Osteoblast (primary cell): ENCODE measurements around the gene TCEAL9. TPM values are rescaled to one million over a fixed set of nuclear protein-coding genes. Genes with fewer than 3 reads are reported as not detected.

Source experiments
- DNase-seq: peaks from one replicate; pipeline ENCODE4 v3.0.0; 2011; ENCODE audit warnings: low spot score, mixed read lengths; ENCODE audit not compliant: insufficient read length; ENCODE audit errors: missing footprints
- H2AFZ ChIP-seq: 2 replicates; pipeline ENCODE4 v1.6.0; 2011; ENCODE audit warnings: mild to moderate bottlenecking, low read length
- H3K27ac ChIP-seq: 2 replicates; pipeline ENCODE4 v1.5.1; 2011; ENCODE audit warnings: mild to moderate bottlenecking, low read depth, low read length, moderate library complexity
- H3K27me3 ChIP-seq: 2 replicates; pipeline ENCODE4 v1.6.0; 2012; ENCODE audit warnings: mild to moderate bottlenecking, control low read depth, inconsistent platforms, low read length, moderate library complexity; ENCODE audit not compliant: insufficient read depth
- H3K36me3 ChIP-seq: 2 replicates; pipeline ENCODE4 v1.5.1; 2011; ENCODE audit warnings: mild to moderate bottlenecking, low read length, control low read depth, moderate library complexity; ENCODE audit not compliant: insufficient read depth
- H3K4me1 ChIP-seq: 2 replicates; pipeline ENCODE4 v1.5.1; 2011; ENCODE audit warnings: mild to moderate bottlenecking, low read length, control low read depth, moderate library complexity; ENCODE audit not compliant: insufficient read depth
- H3K4me2 ChIP-seq: 2 replicates; pipeline ENCODE4 v1.6.0; 2011; ENCODE audit warnings: mild to moderate bottlenecking, low read length; ENCODE audit not compliant: insufficient read depth
- H3K4me3 ChIP-seq: fragments of 200-600 bp; sonication (generic); 3 replicates; pipeline ENCODE4 v1.5.1; 2012; ENCODE audit warnings: mild to moderate bottlenecking, low read length, inconsistent platforms; ENCODE audit not compliant: insufficient read depth
- H3K79me2 ChIP-seq: 2 replicates; pipeline ENCODE4 v1.6.0; 2012; ENCODE audit warnings: mild to moderate bottlenecking, low read length, control low read depth, inconsistent platforms; ENCODE audit not compliant: insufficient read depth
- H3K9me3 ChIP-seq: 2 replicates; pipeline ENCODE4 v1.5.1; 2011; ENCODE audit warnings: low read depth, low read length, control low read depth
- H4K20me1 ChIP-seq: 2 replicates; pipeline ENCODE4 v1.6.0; 2012; ENCODE audit warnings: mild to moderate bottlenecking, low read length, control low read depth; ENCODE audit not compliant: insufficient read depth
- total RNA-seq: library from RNA; depleted of rRNA; stranded (reverse); fragments of >200 nt; gene quantifications from 2 replicates; pipeline ENCODE4 v1.2.3, GENCODE V29; 2012
- TF ChIP-seq, protein P1 (sequence below): IDR thresholded peaks from 2 replicates; pipeline ENCODE4 v1.5.1; 2011; ENCODE audit warnings: mild to moderate bottlenecking, low read depth, low read length, moderate library complexity; ENCODE audit errors: extremely low read depth

The TCEAL9 gene
- total RNA-seq, 1 donor = 110 TPM

DNA sequence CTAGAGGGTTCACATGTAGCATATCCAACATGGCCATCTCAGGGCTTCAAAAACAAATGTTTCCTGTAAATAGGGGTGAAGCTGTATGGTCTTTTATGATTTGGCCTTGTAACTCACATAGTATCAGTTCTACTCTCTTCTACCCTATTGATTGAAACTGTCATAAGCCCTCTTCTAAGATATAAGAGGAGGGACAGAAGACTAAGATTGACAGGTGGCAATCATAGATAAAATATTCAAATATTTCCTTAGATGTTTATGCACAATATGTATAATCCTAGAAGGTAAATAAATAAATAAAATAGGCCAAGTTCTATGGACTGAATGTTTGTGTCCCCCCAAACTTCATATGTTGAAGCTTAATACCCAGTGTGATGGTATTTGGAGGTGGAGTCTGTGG lies 13.2 kb downstream of the TCEAL9 start:
- Histone ChIP-seq H3K27ac (no peak overlapping the region), H3K9me3 (no peaks in the 10 kb centered on the region), H2AFZ (no peak overlapping the region), H3K36me3 (no peaks in the 10 kb centered on the region), H3K79me2 (no peaks in the 10 kb centered on the region), H3K4me3 (no peak overlapping the region), H3K4me2 (no peak overlapping the region), H3K27me3 (no peaks in the 10 kb centered on the region), H4K20me1 (no peaks in the 10 kb centered on the region), H3K4me1 (peaks cover 4% of the 10 kb centered on the region)
- TF ChIP-seq, protein P1, sequence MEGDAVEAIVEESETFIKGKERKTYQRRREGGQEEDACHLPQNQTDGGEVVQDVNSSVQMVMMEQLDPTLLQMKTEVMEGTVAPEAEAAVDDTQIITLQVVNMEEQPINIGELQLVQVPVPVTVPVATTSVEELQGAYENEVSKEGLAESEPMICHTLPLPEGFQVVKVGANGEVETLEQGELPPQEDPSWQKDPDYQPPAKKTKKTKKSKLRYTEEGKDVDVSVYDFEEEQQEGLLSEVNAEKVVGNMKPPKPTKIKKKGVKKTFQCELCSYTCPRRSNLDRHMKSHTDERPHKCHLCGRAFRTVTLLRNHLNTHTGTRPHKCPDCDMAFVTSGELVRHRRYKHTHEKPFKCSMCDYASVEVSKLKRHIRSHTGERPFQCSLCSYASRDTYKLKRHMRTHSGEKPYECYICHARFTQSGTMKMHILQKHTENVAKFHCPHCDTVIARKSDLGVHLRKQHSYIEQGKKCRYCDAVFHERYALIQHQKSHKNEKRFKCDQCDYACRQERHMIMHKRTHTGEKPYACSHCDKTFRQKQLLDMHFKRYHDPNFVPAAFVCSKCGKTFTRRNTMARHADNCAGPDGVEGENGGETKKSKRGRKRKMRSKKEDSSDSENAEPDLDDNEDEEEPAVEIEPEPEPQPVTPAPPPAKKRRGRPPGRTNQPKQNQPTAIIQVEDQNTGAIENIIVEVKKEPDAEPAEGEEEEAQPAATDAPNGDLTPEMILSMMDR = no peak
- DNase-seq = no peak

DNA sequence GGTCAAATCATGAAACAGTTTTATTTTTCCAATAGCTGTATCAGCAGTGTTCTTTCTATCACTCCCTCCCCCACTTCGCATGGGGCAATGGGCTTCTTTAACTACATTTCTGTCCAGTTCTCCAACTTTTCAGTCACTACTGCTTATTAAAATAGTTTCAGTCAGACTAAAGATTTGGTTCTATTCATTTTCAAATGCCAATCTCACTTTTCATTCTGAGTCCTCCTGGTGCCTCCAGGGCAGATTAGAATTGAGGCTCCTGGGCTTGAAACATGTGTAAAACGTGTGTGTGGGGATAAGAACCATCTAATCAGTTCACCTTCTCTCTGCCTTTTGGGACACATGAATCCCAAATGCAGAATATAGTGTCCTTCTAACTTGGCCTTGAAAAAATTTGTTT lies 16.6 kb downstream of the TCEAL9 start:
- Histone ChIP-seq H4K20me1 (no peaks in the 10 kb centered on the region), H3K4me1 (no peaks in the 10 kb centered on the region), H3K27me3 (no peaks in the 10 kb centered on the region), H3K4me3 (no peak overlapping the region), H3K4me2 (no peak overlapping the region), H3K79me2 (peaks cover 16% of the 10 kb centered on the region), H2AFZ (no peak overlapping the region), H3K27ac (no peak overlapping the region), H3K9me3 (no peaks in the 10 kb centered on the region), H3K36me3 (peaks cover 5% of the 10 kb centered on the region)
- TF ChIP-seq, protein P1 = no peak
- DNase-seq = no peak

DNA sequence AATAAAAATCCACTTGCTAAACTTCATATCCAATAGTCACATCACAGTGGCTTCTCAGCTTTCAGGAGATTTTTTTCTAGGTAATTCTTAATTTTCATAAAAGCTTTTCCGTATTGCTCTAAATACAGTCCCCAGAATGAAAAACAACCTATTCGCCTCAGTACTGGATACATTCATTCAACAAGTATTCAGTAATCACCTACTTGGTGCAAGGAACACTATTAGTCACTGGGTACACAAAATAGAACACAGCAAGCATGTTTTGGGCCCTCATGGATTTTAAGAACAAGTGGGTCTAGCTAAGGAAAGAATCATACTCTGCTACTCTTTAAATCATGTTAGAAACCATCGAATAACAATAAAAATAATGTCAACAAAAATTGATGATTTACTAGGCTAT lies 17.3 kb downstream of the TCEAL9 start:
- H3K9me3 ChIP-seq = no peaks in the 10 kb centered on the region
- no peaks in the 10 kb centered on the region for H3K27me3 ChIP-seq
- H4K20me1 ChIP-seq = no peaks in the 10 kb centered on the region
- H3K79me2 ChIP-seq = peaks cover 16% of the 10 kb centered on the region
- peaks cover 8% of the 10 kb centered on the region for H3K36me3 ChIP-seq
- DNase-seq = no peak
- no peak overlapping the region for H3K27ac ChIP-seq
- no peak overlapping the region for H3K4me3 ChIP-seq
- no peaks in the 10 kb centered on the region for H3K4me1 ChIP-seq
- TF ChIP-seq, protein P1 = no peak
- H3K4me2 ChIP-seq = no peak overlapping the region
- no peak overlapping the region for H2AFZ ChIP-seq

DNA sequence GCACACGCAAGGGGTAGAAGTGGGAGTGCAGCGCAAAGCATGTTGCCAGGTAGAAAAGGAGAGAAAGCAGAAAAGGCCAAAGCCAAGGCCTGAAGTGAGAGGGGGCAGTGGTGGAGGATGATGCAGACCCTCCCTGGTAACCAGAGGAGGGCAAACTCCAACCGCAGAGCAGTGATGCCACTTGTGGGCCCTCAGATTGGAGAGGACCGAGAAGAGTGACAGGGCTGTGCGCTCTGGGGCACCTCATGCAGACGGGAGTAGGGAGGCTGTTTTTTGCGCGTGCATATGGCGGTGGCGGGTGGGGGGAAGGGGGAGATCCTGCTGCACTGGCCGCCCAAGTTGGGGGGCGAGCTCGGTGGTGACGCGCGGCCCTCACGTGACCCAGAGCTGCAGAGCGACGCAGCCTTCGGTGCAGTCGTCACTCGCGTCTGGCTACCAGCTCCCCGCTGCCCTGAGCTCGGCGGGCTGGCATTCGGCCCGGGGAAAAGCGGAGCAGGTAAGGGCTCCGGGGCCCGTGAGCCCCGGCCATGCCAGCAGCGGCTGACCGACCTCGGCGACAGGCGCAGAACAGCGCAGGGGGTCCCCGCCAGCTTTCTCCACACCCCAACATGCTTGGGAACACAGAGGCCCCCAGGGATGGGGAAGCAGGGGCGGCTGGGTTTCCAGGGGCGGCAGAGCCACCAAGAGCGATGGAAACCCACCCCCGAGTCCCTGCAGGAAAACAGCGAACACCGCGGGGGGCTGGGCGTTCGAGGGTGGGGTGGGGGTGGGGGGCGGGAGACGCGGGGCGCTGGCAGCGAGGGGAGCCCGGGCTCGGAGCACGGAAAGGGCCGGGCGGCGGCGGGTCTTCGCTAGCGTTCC lies 20.0 kb downstream of the TCEAL9 start, which contains the start of gene BEX3:
TSS of gene BEX3 (plus strand) at position 421 of the 861 bp plus-strand sequence. CDS start 984 bp downstream, outside the sequence.
- Histone ChIP-seq H3K4me2 (peak within 1 kb of the TSS; percentile 87), H2AFZ (peak within 1 kb of the TSS; percentile 89), H3K36me3 (peaks cover 8% of the 10 kb centered on the region), H3K4me3 (peak within 1 kb of the TSS; percentile 78), H3K4me1 (peaks cover 5% of the 10 kb centered on the region), H3K9me3 (no peaks in the 10 kb centered on the region), H3K27me3 (no peaks in the 10 kb centered on the region), H4K20me1 (no peaks in the 10 kb centered on the region), H3K79me2 (peaks cover 16% of the 10 kb centered on the region), H3K27ac (peak within 1 kb of the TSS; percentile 80)
- TF ChIP-seq, protein P1 = no peak
- DNase-seq = peak; percentile 70
